Activated CD8-positive, alpha-beta memory T cell treated with anti-CD3 and anti-CD28 coated beads, Interleukin-2, amount 50 U/mL, for 24 hours (primary cell): ENCODE results near the gene KRTAP10-7.
"Not testable (repeated sequence)": the region's sequence is repeated elsewhere in the genome, so short reads cannot be mapped to it uniquely, and the experiment has no call there.

Experiments
- DNase-seq: peaks from one replicate; pipeline ENCODE4 v3.0.0-alpha.2; 2020; ENCODE audit errors: extremely low read depth

The KRTAP10-7 gene

GRCh38 chr21:44590311-44590721 is 10.1 kb upstream of the KRTAP10-7 start:
- DNase-seq: no peak

DNA sequence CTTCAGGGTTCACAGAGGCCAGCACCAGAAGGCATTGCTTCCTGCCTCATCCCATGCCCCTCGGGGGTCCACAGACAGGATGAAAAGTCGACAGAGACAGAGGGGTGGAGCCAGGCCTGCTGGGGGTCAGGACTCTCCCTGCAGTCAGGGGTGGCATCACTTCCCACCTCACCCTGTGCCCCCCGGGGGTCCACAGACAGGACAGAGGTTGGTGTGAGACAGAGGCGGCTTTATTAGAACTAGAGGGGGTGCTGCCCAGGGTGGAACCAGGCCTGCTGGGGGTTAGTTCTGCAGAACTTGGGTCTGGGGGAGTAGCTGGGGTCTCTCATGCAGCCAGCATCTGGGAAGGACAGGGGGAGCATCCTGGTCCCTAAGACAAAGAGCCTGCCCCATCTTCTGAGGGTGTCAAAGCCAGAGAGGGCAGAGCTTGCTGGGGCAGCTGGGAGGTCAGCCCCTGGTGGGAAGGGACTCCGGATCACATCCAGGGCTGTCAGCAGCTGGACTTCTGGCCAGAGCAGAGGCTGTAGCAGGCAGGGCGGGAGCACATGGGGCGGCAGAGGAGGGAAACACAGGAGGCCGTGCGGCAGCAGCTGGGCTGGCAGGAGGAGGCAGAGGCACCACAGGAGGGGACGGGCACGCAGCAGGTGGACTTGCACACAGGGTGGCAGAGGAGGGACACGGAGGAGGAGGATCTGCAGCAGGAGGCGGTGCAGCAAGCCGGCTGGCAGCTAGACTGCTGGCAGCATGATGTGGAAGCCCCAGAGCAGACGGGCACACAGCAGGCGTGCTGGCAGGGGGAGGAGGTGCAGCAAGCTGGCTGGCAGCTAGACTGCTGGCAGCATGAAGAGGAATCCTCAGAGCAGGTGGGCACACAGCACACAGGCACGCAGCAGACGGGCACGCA is 9.2 kb upstream of the KRTAP10-7 start:
- not testable (repeated sequence) for DNase-seq

DNA sequence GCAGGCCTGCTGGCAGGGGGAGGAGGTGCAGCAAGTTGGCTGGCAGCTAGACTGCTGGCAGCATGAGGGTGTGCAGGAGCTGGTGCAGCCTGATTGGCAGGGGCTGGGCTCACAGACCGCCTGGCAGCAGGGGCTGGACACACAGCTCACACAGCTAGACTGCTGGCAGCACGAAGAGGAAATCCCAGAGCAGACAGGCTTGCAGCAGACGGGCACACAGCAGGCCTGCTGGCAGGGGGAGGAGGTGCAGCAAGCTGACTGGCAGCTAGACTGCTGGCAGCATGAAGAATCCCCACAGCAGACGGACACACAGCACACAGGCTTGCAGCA is 8.6 kb upstream of the KRTAP10-7 start:
- DNase-seq: not testable (repeated sequence)

DNA sequence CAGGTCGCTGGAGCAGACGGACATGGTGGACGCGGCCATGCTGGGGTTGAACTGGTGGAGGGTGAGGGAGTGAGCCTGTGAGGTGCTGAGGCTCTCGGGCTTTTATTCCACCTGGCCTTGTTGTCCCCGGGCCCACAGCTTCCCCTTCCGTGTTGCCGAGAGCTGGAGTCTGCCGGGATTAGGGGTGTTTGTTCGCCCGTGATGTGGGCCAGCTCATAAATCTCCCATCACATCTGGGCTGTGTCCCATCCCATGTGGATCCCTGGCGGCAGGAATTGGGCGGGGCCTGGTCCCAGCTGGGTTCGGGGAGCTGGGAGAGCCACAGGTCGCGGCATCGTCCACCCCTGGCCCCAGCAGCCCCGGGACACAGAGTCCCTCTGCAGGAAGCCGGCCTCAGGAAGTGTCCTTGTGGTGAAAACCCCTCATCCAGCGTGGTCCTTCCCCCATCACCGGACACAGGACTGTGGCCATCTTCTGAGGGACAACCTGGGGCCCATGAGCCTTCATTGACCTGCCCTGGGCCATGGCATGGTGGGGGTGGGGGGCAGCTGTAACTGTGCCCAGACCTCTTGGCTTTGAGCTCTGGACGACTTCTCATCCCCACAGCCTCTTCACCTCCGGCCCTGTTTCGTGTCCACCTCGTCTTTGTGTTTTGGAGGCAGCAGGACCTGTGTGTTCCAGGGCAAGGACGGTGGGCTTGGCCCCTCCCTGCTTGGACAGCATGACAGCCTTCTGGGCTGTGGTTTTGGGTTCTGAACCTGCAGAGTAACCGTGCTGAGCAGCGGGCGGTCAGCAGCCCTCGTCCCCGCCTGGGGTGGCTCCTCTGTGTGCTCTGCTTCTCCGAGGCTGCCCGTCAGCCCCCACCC is 7.7 kb upstream of the KRTAP10-7 start, which contains the start of gene KRTAP10-6:
Gene KRTAP10-6 (minus strand): TSS at position 60 of the 866 bp plus-strand sequence. CDS start 21 bp downstream, at position 39.
- DNase-seq: no peak

GRCh38 chr21:44593598-44594405 is 6.6 kb upstream of the KRTAP10-7 start:
- DNase-seq: no peak

DNA sequence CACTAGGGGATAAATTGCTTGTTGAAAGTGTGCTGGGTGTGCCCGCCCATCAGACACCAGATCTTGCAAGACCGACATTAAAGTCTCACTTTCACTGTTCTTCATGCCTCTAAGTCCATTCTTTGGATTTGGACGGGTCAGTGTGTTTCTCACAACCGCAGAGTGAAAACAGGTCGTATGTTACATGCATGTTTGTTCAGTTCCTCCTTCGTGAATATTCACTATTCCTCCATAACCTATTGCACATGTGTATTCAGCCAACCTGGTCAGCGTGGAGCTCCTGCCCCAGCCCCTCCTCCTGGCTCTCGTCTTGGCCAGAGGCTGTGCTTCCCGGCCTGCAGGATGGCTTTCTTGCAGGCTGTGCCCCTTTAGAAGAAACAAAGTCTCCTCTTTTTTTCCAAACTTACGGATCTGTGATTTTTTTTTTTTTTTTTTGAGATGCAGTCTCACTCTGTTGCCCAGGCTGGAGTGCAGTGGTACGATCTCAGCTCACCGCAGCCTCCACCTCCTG is 5.9 kb upstream of the KRTAP10-7 start:
- DNase-seq: no peak

DNA sequence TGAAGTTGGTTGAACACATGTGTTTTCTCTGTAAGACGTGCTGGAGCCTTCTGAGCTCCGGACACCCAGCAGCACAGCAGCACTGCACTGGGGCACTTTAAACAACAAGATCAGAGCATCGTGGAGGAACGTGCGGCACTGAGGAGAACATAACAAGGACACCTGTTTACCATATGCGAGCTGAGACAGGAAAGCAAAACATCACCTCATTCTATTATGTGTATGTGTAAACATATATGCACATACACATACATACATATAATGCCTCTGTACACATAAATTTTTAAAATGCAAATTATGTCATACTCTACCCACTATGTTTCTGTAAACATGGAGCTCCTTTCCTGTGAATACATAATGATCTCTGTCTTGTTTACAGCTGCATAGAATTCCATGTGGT is 4.9 kb upstream of the KRTAP10-7 start:
- DNase-seq: no peak

DNA sequence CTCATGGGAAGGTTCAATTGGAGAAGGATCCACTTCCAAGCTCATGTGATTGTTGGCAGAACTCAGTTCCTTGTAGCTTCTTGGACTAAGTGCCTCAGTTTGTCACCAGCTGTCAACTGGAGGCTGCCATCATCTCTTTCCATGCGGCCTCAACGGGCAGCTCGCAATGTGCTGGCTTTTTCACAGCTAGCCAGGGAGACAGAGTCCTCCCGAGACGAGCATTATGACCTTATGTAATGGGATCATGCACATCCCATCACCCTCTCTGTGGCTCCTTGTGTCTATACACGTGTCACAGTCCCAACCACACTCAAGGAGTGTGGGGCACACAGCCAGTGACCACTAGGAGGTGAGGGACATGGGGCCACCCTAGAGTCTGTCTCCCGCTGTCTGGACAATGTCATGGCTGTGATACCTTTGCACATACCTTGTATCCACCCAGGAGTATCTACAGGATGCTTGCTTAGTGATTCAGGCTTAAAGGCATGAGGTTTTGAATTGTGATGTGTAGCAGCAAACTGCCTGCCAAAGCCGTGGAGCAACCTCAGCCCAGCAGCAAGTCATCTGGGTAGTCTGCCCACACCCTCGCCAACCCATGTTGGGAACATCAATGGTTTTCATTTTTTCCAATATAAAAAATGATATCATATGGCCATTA is 4.2 kb upstream of the KRTAP10-7 start:
- DNase-seq: no peak

GRCh38 chr21:44598061-44598460 is 2.3 kb upstream of the KRTAP10-7 start:
- no peak for DNase-seq

DNA sequence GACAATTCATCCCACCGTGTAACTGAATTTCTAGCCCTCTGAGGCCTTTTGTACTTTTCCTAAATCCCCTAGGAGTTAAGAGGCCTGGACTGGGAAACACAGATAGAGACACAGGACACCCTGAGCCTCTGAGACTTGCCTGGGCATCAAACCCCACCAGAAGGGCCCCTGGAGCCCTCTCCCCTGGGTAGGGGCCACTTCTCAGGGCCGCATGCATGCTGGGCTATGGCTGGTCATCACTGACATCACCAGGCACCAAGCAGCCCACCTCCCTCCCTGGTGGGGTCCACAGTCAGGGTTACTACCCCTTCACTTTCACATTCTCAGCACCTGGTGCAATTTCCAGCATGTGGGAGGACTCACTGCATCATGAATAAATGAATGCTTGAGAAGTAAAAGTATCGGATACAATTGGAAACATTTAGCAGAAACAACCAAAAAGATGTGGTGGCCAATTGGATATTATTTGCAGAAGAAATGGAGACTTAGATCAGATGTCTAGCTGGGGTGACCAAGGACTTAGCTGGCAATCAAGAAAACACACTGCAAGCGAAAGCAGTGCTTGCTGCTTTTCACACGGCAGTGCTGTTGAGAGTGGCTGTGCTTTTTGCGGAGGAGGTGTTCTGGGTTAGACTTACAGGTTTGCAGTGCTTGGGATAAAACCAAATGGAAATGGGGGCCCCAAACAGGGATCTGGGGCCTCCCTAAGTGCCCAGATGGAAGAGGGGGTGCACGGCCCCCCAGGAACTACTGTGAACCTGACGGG is 950 bp upstream of the KRTAP10-7 start:
- DNase-seq: no peak

GRCh38 chr21:44601091-44601490 is 694 bp downstream of the KRTAP10-7 start:
- not testable (repeated sequence) for DNase-seq

DNA sequence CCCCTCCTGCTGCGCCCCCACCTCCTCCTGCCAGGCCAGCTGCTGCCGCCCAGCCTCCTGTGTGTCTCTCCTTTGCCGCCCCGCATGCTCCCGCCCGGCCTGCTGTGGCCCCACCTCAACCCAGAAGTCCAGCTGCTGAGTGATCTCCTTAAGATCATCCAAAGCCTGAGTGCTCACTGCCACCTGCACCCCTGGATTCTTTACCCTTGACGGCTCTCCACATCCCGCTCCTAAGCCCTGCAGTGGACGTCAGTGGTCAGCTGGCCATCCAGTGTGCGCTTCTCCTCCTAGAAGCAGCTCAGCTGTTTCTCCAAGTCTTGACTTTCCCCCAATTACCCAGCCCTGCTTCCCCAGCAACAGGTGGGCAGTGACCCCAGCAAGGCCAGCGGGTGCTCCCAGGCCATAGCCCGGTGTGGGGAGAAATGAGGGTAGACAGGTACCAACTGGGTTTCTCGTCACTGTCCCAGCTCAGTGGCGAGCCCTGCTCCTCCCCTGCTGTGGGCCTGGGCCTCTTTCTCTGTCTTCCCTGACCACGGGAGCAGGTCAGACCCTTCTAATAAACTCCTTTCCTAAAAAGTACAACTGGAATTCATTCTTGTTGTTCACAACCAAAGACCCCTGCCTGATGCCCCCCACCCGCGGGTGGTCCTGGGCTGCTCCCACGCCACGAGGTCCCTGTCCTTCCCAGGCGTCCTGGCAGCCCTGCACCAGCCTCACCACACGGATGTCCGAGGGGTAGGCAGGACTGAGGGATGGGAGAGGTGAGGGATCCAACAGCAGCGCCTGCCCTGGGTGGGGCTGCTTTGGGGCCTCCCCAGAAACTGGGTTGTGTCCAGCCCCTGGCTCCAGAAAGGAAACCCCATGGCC is 1.4 kb downstream of the KRTAP10-7 start:
- DNase-seq: no peak

DNA sequence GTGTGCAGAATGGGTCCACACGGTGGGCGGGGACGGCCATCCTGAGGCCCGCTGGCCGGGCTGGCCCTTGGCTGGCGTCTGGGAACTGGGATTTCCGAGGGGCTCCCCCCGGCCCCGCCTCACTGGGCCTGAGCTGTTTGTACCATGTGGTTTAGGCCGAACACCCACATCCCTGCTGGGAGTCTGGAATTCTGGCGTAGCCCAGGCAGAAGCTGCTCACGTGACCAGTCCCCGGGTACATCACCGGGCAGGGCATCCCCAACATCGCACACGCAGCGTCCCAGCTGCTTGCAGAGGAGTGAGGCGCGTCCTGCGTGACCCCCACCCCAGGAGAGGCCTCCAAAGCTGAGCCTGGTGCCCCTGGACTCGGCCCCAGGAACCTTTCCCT is 2.1 kb downstream of the KRTAP10-7 start:
- DNase-seq: no peak

DNA sequence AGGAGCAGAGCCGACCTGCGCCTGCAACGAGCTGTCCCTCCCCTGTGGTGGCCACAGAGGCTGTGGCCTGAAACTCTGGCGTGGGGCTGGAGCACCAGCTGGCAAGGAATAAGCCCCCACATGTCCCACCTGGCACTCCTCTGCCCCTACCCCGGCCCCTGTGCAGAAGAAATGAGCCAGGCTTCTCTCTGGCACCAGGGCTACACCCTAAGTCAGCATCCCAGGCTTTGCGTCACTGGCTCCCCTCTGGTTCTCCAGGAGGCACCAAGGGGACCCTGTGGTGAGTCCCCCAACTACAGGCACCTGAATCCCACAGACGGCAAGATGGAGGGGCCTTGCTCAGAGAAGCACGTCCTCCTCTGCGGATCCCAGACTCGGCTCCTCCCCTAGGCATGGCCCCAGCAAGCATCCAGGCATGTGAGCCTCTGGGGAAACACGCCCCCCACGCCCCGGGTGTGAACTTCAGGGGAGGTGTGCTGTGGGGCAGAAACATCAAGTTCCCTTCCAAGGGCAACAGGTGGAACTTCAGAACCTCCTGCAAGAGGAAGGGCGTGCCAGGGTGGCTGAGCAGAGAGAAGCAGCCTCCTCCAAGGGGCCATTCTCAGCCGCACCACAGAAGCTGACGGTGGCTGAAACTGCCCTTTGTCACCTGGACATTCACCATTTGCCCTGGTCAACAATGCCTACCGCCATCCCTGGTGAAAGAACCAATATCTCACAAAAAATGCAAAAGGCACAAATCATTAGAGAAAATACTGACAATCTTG is 2.9 kb downstream of the KRTAP10-7 start:
- DNase-seq: no peak

DNA sequence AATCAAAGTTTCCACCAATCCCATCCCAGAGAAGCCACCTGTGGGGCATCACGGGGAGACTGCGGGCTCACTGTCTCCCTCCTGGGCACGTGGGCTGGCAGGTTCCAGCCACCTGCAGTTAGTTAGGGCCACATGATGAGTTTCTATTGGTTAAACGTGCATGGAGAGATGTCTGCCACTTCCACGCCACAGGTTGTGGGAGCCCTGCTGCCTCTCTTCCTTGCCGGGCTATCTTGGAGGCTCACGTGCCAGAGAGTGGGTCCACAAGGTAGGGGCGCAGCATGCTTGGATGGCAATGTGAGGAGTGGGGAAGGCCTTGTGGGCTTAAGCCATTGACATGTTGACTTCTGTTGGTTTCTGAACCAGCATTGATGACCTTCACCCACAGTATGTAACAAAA is 3.5 kb downstream of the KRTAP10-7 start:
- DNase-seq: no peak

- DNase-seq: no peak
These were observed 6.1 kb downstream of the KRTAP10-7 start for GRCh38 chr21:44606495-44606894.

DNA sequence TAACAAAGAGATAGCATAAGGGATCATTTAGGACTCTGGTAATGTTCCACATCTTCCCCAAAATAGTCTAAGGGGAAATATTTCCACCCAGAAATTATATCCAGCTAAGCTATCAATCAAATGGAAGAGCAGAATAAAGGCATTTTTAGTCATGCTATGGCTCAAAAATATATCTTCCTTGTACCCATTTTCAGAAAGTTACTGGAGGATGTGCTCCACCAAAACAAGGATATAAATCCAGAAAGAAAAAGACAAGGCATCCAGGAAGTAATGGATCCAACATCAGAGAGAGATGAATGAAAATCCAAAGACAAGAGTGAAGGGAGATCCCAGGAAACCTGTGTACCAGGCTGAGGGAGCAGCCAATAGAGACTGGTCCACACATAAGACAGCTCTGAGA is 8.8 kb downstream of the KRTAP10-7 start:
- DNase-seq: no peak

GRCh38 chr21:44610157-44610843 is 9.9 kb downstream of the KRTAP10-7 start:
- DNase-seq: not testable (repeated sequence)
